K562 treated with DMSO at 1 percent for 12 hours (cell line): ENCODE measurements around the gene OSGEPL1. TPM values are rescaled to one million over a fixed set of nuclear protein-coding genes. Genes with fewer than 3 reads are reported as not detected.

Experiments
- total RNA-seq: library from RNA; unstranded; fragments of 300-600 nt; gene quantifications from 2 replicates; pipeline ENCODE4 v1.2.3, GENCODE V29; 2022; ENCODE audit not compliant: insufficient read depth

OSGEPL1 gene
- 3.3 and 5.7 TPM in 2 replicates for total RNA-seq

GRCh38 chr2:189762551-189763298 is at the start of gene OSGEPL1:
TSS of gene OSGEPL1 (minus strand) at chr2:189762792. CDS start at chr2:189761640, 1,152 bp downstream.

GRCh38 chr2:189783927-189784867 is 21.6 kb upstream of the OSGEPL1 start, which contains the start of the genes ORMDL1 and PMS1:
TSS of gene ORMDL1 (minus strand) at chr2:189784339. CDS start at chr2:189782595, 1,744 bp downstream.
TSS of gene PMS1 (plus strand) at chr2:189784450. CDS start at chr2:189791810, 7,360 bp downstream.

Other genes starting within 250 kb of the OSGEPL1 start
- 5.8 and 17.5 TPM in 2 replicates for gene SLC40A1, start 182.0 kb downstream of the OSGEPL1 start, total RNA-seq
- 12.5 and 31.4 TPM in 2 replicates for gene ASNSD1, start 101.3 kb downstream of the OSGEPL1 start, total RNA-seq
- gene ANKAR, start 88.1 kb downstream of the OSGEPL1 start, total RNA-seq, result 0.34 and 0.69 TPM in 2 replicates
- gene ORMDL1, start 21.5 kb upstream of the OSGEPL1 start, total RNA-seq, result 21.3 and 27.5 TPM in 2 replicates
- 3.8 and 9.6 TPM in 2 replicates for gene PMS1, start 21.7 kb upstream of the OSGEPL1 start, total RNA-seq